ENCODE data around the gene DNAI7.

DNA sequence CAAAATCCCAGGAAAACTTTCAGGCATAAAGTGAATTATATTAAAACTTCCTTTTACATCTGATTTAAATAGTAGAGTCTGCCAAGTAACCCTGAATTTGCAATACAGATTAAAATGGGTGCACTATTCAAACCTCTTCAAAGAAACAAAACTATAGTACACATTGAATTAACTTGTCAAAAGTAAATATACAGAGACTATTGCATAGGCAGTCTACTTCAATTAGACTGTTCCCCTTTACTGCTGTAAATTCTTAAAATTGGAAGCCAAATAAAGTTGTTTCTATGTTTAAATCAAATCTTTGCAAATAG is 48.7 kb upstream of the DNAI7 start:
- TF ChIP-seq, protein P1, sequence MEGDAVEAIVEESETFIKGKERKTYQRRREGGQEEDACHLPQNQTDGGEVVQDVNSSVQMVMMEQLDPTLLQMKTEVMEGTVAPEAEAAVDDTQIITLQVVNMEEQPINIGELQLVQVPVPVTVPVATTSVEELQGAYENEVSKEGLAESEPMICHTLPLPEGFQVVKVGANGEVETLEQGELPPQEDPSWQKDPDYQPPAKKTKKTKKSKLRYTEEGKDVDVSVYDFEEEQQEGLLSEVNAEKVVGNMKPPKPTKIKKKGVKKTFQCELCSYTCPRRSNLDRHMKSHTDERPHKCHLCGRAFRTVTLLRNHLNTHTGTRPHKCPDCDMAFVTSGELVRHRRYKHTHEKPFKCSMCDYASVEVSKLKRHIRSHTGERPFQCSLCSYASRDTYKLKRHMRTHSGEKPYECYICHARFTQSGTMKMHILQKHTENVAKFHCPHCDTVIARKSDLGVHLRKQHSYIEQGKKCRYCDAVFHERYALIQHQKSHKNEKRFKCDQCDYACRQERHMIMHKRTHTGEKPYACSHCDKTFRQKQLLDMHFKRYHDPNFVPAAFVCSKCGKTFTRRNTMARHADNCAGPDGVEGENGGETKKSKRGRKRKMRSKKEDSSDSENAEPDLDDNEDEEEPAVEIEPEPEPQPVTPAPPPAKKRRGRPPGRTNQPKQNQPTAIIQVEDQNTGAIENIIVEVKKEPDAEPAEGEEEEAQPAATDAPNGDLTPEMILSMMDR (IDR thresholded peaks at IDR 0.05), result no peak
- TF ChIP-seq POLR2A (IDR thresholded peaks at IDR 0.05), result no peak
